K562 (cell line): ENCODE measurements around the gene ACKR3. TPM values are rescaled to one million over a fixed set of nuclear protein-coding genes. Genes with fewer than 3 reads are reported as not detected.

ENCODE experiments used
- ATAC-seq: fragments of 200-7000 bp; cut with Tn5 transposase; 3 replicates; pipeline ENCODE4 v1.9.1; 2020; ENCODE audit warnings: moderate library complexity
- BruUV-seq: library from RNA; stranded (reverse); fragments of 400-500 nt; replicated peaks from 2 replicates; lab custom pipeline; 2021; lab: Mats Ljungman, UMichigan
- CTCF ChIA-PET: fragments of 300-600 bp; formaldehyde crosslinking; extraction: SDS; loops from one replicate; lab custom pipeline; 2021; ENCODE audit warnings: low intra/inter-chr PET ratio; lab: Yijun Ruan, JAX
- POLR2A ChIA-PET: fragments of 300-600, 350-650 bp; sonication (Branson Sonifier 250); formaldehyde crosslinking; extraction: SDS; loops from one replicate; lab custom pipeline; 2021; ENCODE audit warnings: antibody characterized with exemption, inconsistent platforms; lab: Yijun Ruan, JAX
- DNase-seq, 4 experiments: peaks; one replicate each; pipeline versions ENCODE4 v3.0.0 to v3.0.0-alpha.2; 2011 to 2018; ENCODE audit warnings: low spot score in 3 of 4, mixed read lengths in 3 of 4; ENCODE audit errors: extremely low read depth in 1 of 4
- FAIRE-seq: peaks from 2 replicates; lab custom pipeline; 2011; peaks lifted over from hg19 to GRCh38; lab: Jason Lieb, UNC
- H2AFZ ChIP-seq: 2 replicates; pipeline ENCODE4 v1.6.0; 2011; ENCODE audit warnings: low read depth, low read length, control low read depth, inconsistent platforms
- H3K27ac ChIP-seq: fragments of 200-600 bp; 3 replicates; pipeline ENCODE4 v1.8.0; 2011; ENCODE audit warnings: low read depth, mild to moderate bottlenecking, control low read depth, inconsistent platforms, low read length, moderate library complexity, mixed read lengths; ENCODE audit errors: extremely low read depth
- H3K27me3 ChIP-seq, 2 experiments: fragments of 300-600 bp in 1 of 2; 2 replicates in 1 of 2; 3 replicates in 1 of 2; pipeline versions ENCODE4 v1.6.0 to v1.8.0; 2011; ENCODE audit warnings: inconsistent platforms in 2 of 2, low read length in 2 of 2, mild to moderate bottlenecking in 1 of 2, mixed read lengths in 1 of 2, moderate library complexity in 1 of 2; ENCODE audit not compliant: control insufficient read depth in 2 of 2, insufficient read depth in 2 of 2
- H3K36me3 ChIP-seq: fragments of 300-600 bp; 3 replicates; pipeline ENCODE4 v1.8.0; 2011; ENCODE audit warnings: mild to moderate bottlenecking, low read length, inconsistent platforms; ENCODE audit not compliant: control insufficient read depth, insufficient read depth
- H3K4me1 ChIP-seq, 2 experiments: fragments of 200-600 bp in 1 of 2; replicated peaks in 1 of 2; 2 replicates in 1 of 2; 3 replicates in 1 of 2; pipeline versions ENCODE4 v1.5.1 to v1.8.0; 2011; ENCODE audit warnings: inconsistent platforms in 2 of 2, low read length in 2 of 2, mild to moderate bottlenecking in 1 of 2, mixed read lengths in 1 of 2, moderate library complexity in 1 of 2; ENCODE audit not compliant: control insufficient read depth in 2 of 2, insufficient read depth in 2 of 2
- H3K4me2 ChIP-seq: 2 replicates; pipeline ENCODE4 v1.6.1; 2011; ENCODE audit warnings: low read length, control low read depth, inconsistent platforms, mixed read lengths; ENCODE audit not compliant: insufficient read depth
- H3K4me3 ChIP-seq: fragments of 200-600 bp; sonication (generic), shearing (Covaris generic); 2 replicates; pipeline ENCODE4 v1.5.1; 2016; ENCODE audit warnings: control low read depth, inconsistent platforms
- H3K79me2 ChIP-seq: fragments of 200-600 bp; 3 replicates; pipeline ENCODE4 v1.8.0; 2011; ENCODE audit warnings: low read length, inconsistent platforms; ENCODE audit not compliant: control insufficient read depth, insufficient read depth
- H3K9ac ChIP-seq, 2 experiments: 2 replicates each; pipeline versions ENCODE4 v1.6.0 to v1.6.1; 2011; ENCODE audit warnings: low read depth in 2 of 2, low read length in 2 of 2, control low read depth in 1 of 2, inconsistent platforms in 1 of 2, mild to moderate bottlenecking in 1 of 2, mixed read lengths in 1 of 2; ENCODE audit not compliant: insufficient read depth in 1 of 2
- H3K9me1 ChIP-seq: one replicate; pipeline ENCODE4 v1.6.0; 2011; ENCODE audit warnings: inconsistent platforms, mild to moderate bottlenecking, low read length, moderate library complexity; ENCODE audit not compliant: control insufficient read depth, insufficient read depth
- H3K9me3 ChIP-seq: replicated peaks from 2 replicates; pipeline ENCODE4 v1.5.1; 2011; ENCODE audit warnings: low read depth, low read length, inconsistent platforms; ENCODE audit not compliant: control insufficient read depth, insufficient read depth
- H4K20me1 ChIP-seq: replicated peaks from 2 replicates; pipeline ENCODE4 v1.6.1; 2011; ENCODE audit warnings: low read length, inconsistent platforms, mixed read lengths; ENCODE audit not compliant: control insufficient read depth, insufficient read depth
- CTCF ChIP-seq, 3 experiments: IDR thresholded peaks in 2 of 3; conservative IDR thresholded peaks in 1 of 3; 2 replicates each; pipeline ENCODE4 v1.5.1; 2011 to 2012; ENCODE audit warnings: low read length in 3 of 3, mild to moderate bottlenecking in 3 of 3, control low read depth in 2 of 3, improper control_type of control experiment in 1 of 3, inconsistent platforms in 1 of 3, low read depth in 1 of 3, mixed read lengths in 1 of 3, moderate library complexity in 1 of 3; ENCODE audit not compliant: insufficient read depth in 2 of 3
- SMARCC2 ChIP-seq: fragments of 450-650 bp; IDR thresholded peaks from 2 replicates; pipeline ENCODE4 v1.6.1; 2017; ENCODE audit warnings: antibody characterized with exemption, moderate library complexity, mild to moderate bottlenecking, low read depth
- SNIP1 ChIP-seq: fragments of 450-650 bp; IDR thresholded peaks from 2 replicates; pipeline ENCODE4 v1.7.1; 2017; ENCODE audit warnings: low read depth, mild to moderate bottlenecking
- THRA ChIP-seq: fragments of 450-650 bp; IDR thresholded peaks from 2 replicates; pipeline ENCODE4 v1.6.1; 2017; ENCODE audit warnings: mild to moderate bottlenecking, moderate library complexity
- WGBS: fragments of 100-300 bp; shearing (Covaris generic); methylation state at CpG from one replicate; pipeline ENCODE4 v1.1.6; 2016; ENCODE audit warnings: low coverage, mixed read lengths; ENCODE audit not compliant: insufficient coverage; ENCODE audit errors: missing lambda C conversion rate; 5-methylcytosine and 5-hydroxymethylcytosine counted together
- in situ Hi-C: fragments of 300-500 bp; cut with MboI; formaldehyde crosslinking; loops from 4 replicates; pipeline ENCODE4 v1.15.0; 2018; ENCODE audit warnings: inconsistent platforms, mixed read lengths
- intact Hi-C: fragments of 100-400 bp; cut with micrococcal nuclease; formaldehyde crosslinking; loops from 2 replicates; pipeline ENCODE4 v1.14.2; 2022
- polyA plus RNA-seq, 8 experiments: library from polyadenylated mRNA; depleted of rRNA in 4 of 8; stranded (reverse) in 5 of 8; unstranded in 3 of 8; fragments of >200 nt; fragmentation: Nextera tagmentation in 2 of 8; fragmentation: Illumina TruSeq in 1 of 8; extraction: Ambion mirVana in 2 of 8; extraction: Trizol in 1 of 8; gene quantifications; 2 replicates each; pipeline versions ENCODE4 v1.2.1 to v1.2.3, GENCODE V29; 2011 to 2014; ENCODE audit warnings: inconsistent platforms in 1 of 8, missing spikeins in 1 of 8
- total RNA-seq, 7 experiments: library from RNA; depleted of rRNA in 6 of 7; stranded (reverse); fragments of >200 nt in 6 of 7; fragmentation: Illumina TruSeq in 2 of 7; extraction: Trizol in 2 of 7; gene quantifications; 2 replicates each; pipeline versions ENCODE4 v1.2.1 to v1.2.3, GENCODE V29; 2011 to 2021; ENCODE audit warnings: low replicate concordance in 1 of 7

ACKR3 gene
- total and polyA plus RNA-seq, 9 of the 15 experiments (the other 6 are each of a cell fraction or from before 2014, with no cell fraction given): 0.07 TPM; not detected in 8

- ChIA-PET CTCF (no interaction called here), POLR2A (no interaction called here)
- no peak overlapping the region for H3K27ac ChIP-seq
- peak; percentile 3 to 28 (median 14) for DNase-seq
- H3K79me2 ChIP-seq: no peaks in the 10 kb centered on the region
- TF ChIP-seq CTCF (IDR thresholded peaks at IDR 0.05 in 2 of 3, conservative IDR thresholded peaks at IDR 0.05 in 1 of 3; ENCODE audit: insufficient read depth in 2 of 3, low read depth in 1 of 3, low read length in 3 of 3) (0 out of 6 replicates have a peak, but pooled peaks of 1 of the 3 experiments have one; percentile 4), SNIP1 (no peak), SMARCC2 (no peak), THRA (peak; percentile 63)
- ATAC-seq: peak; percentile 49; the same call in 1 of the 3 replicates
- in situ Hi-C loops: no loop called here
- H3K4me2 ChIP-seq: no peak overlapping the region
- H3K4me1 ChIP-seq: no peaks in the 10 kb centered on the region; a peak in 1 of 5 replicates
- H2AFZ ChIP-seq: no peak overlapping the region
- BruUV-seq: no TSS peak
- no peaks in the 10 kb centered on the region for H3K9me1 ChIP-seq
- peaks cover 0 to 21% of the 10 kb centered on the region in 2 experiments; a peak in 3 of 5 replicates for H3K27me3 ChIP-seq
- no peak for FAIRE-seq
- no peak overlapping the region for H3K4me3 ChIP-seq
- H3K9ac ChIP-seq: no peak overlapping the region
- intact Hi-C loops: no loop called here
- no peaks in the 10 kb centered on the region for H3K36me3 ChIP-seq
- 0% methylated on average over 7 of the region's 9 CpGs for WGBS
- H3K9me3 ChIP-seq: no peaks in the 10 kb centered on the region
- no peaks in the 10 kb centered on the region for H4K20me1 ChIP-seq
Observed at GRCh38 chr2:236607471-236608187, 38.0 kb downstream of the ACKR3 start.
